ENCODE results near the gene FH.
A peak's percentile ranks its signal among the peaks of the same experiment; 100 is the strongest.

FH gene

GRCh38 chr1:241520080-241520465, 518 bp upstream of the FH start:
- DNase-seq, result no peak

GRCh38 chr1:241518476-241519307, 863 bp downstream of the FH start:
- peak; percentile 84 for DNase-seq

DNA sequence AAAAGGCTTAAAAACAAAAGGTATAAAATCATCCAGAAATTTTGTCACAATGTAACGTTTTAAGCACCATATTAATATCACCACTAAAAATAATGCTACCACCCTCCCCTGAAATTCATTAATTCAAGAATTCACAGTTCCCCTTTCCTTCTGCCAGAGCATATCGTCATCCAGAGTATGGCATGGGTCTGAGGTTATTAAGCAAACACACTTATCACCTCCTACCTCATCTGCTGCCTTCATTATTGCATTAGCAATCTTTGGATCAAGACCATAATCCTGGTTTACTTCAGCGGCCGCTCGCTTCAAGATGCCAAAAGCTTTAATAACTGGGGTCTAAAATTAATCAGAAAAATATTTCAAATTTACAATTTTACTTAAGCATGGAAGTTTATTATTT, 6.2 kb downstream of the FH start:
- no peak for DNase-seq

- no peak for DNase-seq
Measured at GRCh38 chr1:241507189-241507863, 12.2 kb downstream of the FH start.

DNA sequence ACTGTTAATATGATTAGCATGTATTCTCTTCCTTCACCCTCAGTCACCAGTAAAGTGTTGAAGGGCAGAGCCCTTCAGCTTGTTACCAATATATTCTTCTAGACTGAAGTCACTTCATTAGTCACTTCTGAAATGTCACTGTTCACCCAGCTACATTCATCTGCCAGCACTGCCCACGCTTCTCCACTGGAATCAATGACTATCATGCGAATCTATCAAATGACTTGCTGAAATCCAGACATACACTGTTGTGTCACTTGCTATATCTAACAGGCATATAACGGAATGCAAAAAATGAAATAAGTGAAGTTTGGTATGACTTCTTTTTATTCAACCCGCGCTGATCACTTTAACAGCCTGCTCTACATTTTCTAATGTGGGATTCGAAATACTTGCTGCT, 16.1 kb downstream of the FH start:
- DNase-seq, result no peak

DNA sequence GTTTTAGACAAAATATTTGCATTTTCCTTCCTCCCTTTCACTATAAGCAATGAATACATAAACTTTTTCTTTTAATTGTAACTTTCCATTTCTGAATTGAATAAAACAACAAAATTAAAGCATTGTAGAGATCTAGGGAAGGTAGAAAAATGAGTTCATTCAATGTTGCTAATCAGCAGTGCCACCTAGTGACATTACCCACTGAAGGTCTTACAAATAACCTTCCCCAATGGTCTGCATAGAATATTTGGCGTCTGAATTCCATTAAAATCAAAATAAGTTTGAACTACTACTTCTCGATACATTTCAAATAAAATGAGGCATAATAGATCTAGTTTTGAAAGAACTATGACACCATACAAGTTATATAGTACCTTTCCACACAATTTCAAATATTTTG, 19.6 kb downstream of the FH start:
- DNase-seq, result no peak

DNA sequence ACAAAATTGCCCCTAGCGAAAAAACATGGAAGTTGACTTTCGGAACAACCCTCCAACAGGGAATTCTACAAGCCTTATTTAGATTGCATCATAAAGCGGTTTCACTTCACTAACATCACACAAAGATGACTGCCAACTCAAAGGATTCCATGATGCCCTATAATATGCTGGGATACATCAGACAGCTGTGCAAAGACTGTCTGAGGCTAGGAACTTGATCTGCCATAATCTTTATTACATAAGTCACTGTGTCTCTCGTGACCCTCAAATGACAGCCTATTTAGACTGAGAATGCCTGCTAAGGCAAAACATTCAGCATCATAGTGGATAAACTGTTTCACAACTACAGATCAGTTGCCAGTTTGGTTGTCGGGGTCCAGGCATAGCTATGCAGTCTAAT, 23.8 kb downstream of the FH start:
- DNase-seq, result no peak

DNA sequence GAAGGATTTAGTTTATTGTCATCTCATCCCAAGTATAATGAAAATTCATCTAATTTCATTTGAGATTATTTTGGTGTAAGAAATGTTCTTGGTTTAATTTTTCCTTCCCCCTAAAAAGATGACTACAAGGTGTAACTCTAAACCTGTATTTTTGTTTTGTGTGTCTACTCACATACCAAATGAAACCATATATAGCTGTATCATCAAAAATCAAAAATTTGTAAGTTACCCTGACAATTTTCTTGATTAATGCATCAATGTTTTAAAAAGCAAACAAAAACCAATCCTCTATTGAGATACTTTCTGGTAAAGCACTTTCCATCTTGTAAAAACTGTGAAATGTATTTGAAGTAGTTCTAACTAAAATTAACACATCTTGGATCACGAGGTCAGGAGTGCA, 30.8 kb downstream of the FH start:
- DNase-seq, result no peak

DNA sequence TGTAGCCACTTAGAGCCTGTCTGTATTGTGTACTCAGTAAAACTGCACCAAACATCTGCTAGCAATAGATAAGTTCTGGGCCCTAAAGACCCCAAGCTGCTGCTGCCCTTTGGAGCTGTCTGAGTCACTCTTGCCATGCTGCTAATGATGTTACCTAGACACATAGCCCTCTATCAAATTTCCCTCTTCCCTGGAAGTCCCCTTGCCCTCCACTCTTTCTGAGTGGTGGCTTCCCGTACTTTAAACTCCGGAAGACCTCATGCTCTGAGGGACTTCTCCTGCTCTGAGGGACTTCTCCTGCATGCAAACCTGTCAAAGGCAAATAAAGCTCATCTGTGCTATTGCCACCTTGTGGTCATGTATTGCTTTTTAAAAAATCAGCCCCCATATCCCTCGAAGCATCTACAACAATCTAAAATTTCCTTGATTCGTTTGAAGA, 34.0 kb downstream of the FH start:
- no peak for DNase-seq

- DNase-seq, result no peak
Measured at GRCh38 chr1:241485145-241485544, 34.4 kb downstream of the FH start.

DNA sequence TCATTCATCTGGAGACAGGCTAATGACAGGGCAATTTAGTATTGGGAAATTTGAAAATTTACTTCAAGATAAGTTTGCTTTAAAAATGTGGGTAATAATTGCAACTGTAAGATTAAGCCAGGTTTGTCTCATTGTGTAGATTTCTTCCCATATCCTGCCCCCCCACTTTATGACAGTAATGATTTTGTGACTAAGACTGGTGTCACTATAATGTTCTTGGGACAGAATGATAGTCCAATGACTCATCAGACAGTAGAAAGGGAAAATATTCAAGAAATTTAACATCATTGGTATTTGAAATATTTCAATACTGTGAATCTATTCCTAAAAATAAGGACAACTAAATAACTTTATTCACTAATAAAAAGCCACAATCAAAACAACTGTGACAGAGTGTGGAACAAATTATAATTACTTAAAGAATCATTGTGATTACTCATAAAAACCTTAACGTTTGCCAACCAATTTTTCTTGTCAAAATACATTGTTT, 36.7 kb downstream of the FH start:
- DNase-seq, result no peak

- no peak for DNase-seq
Measured at GRCh38 chr1:241479294-241479693, 40.3 kb downstream of the FH start.

DNA sequence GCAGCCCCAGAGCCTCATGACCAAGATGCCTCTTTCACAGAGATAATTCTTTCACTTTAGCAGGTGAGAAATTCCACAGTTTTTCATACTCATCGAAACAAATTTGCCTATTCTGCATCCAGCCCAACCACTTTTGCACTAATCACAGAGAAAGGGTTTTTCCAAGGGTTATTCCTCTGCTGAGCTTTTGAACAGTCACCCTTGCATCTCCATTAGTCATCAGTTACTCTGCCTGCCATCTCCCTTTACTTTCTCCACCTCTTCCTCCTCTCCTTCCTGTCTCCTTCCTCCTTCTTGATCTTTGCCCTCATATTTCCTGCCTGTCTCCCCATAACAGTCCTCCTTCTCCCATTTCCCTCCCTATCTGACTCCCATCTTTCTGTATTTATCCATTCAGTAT, 43.9 kb downstream of the FH start:
- DNase-seq, result no peak

DNA sequence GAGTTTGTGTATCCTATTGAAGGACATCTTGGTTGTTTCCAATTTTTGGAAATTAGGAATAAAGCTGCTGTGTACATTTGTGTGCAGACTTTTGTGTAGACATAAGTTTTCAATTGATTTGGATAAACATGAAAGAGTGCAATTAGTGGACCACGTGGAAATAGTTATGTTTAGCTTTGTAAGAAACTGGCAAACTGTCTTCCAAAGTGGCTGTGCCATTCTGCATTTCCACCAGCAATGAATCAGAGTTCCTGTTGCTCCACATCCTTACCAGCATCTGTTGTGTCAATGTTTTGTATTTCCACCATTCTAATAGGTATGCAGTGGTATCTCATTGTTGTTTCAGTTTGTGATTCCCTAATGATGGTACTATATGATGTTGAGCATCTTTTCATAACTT, 46.5 kb downstream of the FH start:
- no peak for DNase-seq

DNA sequence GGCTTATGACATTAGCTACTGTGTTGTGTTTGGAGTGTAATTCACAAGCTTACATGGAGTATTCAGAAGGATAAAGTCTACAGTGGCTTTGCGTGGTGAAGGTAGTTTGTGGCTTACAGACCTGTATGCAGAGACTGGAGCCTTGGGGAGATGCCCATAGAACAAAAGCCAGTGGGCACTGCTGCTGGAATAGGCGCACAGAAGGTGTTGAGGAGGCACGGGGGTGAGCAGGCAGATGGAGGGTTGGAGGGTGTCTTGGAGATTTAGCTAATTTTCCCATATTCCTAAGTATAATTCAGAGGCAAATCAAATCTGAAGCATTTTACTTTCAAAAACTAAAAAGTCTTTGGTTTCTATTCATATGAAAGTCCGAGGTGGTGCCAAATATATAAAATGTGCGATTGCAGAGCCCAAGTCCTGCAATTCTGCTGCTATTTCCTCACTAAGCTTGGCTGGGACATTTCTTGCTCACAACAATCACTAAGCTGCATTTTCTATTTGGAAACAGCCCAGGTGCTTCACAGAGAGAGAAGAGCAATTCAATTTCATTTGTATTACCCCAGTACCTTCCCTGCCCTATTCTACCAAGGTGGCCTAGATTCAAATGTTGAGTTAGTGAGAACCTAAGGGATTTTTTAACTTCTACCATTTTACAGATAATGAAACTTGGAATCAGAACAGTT, 48.5 kb downstream of the FH start:
- no peak for DNase-seq

- DNase-seq, result no peak
Measured at GRCh38 chr1:241470361-241470760, 49.2 kb downstream of the FH start.

DNA sequence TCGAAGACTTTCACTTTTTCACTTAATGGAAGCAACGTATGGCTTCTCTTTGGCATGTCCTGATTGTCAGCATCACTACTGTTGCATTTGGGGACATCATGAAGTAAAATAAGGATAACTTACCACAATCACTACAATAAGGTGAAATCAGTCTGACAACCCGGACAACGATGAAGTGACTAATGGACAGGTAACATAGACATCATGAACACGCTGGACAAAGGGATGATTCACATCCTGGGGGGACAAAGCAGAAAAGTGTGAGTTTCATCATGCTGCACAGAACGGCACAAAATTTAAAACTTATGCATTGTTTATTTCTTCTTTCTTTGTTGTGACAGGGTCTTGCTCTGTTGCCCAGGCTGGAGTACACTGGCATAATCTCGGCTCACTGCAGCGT, 53.9 kb downstream of the FH start:
- DNase-seq, result no peak

DNA sequence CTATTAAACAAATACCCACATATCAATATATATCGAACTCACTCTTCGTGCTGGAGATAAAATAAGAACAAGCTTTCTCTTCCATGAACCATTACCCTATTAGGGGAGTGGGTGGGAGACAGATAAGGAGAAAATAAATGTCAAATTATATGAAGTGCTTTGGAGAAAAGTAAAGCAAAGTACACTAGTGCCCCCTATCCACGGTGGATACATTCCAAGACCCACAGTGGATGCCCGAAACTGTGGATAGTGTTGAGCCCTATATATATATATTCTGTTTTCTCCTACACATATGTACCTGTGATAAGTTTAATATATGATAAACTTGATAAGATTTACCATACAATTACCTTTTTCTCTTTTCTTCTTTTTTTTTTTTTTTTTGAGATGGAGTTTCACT, 54.6 kb downstream of the FH start:
- DNase-seq, result no peak

DNA sequence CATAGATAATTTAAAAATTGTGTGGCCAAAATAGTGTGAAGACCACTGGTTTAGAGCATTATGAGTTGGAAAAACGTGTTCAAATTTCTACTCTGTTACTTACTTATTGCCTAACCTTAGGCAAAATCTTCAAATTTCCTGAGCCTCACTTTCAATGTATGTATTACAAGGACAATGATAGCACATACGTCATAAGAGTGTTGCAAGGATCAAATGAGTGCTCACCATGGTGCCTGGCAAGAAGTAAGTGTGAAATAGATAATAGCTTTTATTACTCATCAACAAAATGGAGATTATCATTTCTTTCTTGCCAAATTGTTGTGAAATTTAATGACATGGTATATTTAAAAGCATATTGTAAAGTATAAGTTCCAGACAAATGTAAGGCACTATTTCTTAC, 57.2 kb downstream of the FH start:
- no peak for DNase-seq

GRCh38 chr1:241460098-241460873, 59.3 kb downstream of the FH start:
- DNase-seq, result no peak

DNA sequence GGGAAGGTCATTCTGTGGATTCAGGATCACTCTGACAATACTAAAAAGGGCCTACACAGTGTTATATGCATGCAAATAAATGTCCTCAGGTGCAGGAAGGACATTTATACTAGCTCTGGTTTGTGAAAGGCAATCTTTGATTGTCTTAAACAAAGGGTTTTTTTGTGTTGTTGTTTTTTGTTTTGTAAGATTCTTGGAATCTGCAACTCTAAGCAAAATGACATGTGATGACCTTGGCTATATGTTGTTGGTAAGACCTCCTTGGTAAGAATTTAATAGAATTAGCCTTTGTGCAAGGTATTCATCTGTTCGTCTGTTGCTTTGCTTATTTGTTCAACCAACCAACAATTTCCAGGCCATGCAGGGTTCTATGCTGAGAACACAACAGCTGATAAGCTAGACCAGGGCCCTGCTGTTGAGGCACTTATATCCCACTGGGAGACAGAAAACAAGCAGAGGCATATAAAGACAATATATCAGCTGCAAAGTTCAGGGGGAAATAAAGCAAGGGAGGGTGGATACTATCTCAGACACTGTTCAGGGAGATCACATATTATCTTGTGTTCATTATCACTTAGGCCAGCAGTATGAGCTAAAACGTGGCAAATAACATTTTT, 60.3 kb downstream of the FH start:
- DNase-seq, result no peak

DNA sequence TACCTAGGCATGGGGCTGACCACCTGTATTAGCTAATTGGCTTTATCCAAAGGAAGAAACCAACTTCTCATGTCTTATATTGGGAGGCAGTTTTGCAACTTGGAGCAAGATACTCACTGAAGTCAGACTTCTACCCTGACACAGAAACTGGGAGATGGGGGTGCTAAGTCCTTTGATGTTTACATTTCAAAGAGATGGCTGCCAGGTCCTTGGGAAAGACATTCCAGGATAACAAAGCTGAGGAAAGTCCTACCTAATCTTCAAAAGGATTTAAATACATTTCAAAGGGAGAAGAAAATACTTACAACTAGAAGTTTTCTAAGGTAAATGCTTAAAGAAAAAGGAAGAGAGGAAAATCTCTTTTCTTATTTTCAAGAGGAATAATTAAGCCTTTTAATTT, 62.1 kb downstream of the FH start:
- DNase-seq, result no peak

- no peak for DNase-seq
Measured at GRCh38 chr1:241456743-241457142, 62.8 kb downstream of the FH start.

Measured in GOT3 (cell line).